ENCODE results near the gene NAPSA. TPM values are rescaled to one million over a fixed set of nuclear protein-coding genes. Genes with fewer than 3 reads are reported as not detected.

The NAPSA gene
- total and polyA plus RNA-seq, 2 of the 8 experiments (the other 6 are each of a cell fraction or from before 2014, with no cell fraction given) = 0.71 to 0.73 TPM

DNA sequence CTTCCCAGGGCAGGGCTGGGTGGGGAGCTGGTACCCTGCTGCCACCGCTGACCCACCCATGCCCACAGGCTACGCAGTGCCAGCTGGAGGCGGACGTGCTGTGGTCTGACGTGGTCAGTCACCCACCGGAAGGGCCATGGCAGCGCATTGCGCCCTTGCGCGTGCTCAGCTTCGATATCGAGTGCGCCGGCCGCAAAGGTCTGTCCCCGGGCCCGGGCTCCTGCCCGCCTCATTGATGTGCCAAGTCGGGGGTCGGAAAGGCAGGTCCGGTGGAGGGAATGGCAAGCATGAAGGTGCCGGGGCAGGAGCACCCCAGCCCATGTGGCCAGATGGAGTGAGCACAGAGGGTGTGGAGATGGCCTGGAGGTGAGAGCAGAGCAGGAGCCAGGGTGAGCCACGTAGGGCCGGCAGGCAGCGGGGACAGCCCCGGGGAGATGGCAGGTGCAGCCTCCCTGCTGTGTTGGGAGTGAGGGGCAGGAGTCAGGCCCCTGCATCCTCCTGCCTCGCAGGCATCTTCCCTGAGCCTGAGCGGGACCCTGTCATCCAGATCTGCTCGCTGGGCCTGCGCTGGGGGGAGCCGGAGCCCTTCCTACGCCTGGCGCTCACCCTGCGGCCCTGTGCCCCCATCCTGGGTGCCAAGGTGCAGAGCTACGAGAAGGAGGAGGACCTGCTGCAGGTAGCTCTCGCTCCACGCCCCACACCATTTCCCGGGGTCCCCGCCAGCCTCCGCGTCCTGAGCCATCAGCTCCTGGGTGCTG lies 37.3 kb upstream of the NAPSA start (continued):
- TF ChIP-seq, protein P1, sequence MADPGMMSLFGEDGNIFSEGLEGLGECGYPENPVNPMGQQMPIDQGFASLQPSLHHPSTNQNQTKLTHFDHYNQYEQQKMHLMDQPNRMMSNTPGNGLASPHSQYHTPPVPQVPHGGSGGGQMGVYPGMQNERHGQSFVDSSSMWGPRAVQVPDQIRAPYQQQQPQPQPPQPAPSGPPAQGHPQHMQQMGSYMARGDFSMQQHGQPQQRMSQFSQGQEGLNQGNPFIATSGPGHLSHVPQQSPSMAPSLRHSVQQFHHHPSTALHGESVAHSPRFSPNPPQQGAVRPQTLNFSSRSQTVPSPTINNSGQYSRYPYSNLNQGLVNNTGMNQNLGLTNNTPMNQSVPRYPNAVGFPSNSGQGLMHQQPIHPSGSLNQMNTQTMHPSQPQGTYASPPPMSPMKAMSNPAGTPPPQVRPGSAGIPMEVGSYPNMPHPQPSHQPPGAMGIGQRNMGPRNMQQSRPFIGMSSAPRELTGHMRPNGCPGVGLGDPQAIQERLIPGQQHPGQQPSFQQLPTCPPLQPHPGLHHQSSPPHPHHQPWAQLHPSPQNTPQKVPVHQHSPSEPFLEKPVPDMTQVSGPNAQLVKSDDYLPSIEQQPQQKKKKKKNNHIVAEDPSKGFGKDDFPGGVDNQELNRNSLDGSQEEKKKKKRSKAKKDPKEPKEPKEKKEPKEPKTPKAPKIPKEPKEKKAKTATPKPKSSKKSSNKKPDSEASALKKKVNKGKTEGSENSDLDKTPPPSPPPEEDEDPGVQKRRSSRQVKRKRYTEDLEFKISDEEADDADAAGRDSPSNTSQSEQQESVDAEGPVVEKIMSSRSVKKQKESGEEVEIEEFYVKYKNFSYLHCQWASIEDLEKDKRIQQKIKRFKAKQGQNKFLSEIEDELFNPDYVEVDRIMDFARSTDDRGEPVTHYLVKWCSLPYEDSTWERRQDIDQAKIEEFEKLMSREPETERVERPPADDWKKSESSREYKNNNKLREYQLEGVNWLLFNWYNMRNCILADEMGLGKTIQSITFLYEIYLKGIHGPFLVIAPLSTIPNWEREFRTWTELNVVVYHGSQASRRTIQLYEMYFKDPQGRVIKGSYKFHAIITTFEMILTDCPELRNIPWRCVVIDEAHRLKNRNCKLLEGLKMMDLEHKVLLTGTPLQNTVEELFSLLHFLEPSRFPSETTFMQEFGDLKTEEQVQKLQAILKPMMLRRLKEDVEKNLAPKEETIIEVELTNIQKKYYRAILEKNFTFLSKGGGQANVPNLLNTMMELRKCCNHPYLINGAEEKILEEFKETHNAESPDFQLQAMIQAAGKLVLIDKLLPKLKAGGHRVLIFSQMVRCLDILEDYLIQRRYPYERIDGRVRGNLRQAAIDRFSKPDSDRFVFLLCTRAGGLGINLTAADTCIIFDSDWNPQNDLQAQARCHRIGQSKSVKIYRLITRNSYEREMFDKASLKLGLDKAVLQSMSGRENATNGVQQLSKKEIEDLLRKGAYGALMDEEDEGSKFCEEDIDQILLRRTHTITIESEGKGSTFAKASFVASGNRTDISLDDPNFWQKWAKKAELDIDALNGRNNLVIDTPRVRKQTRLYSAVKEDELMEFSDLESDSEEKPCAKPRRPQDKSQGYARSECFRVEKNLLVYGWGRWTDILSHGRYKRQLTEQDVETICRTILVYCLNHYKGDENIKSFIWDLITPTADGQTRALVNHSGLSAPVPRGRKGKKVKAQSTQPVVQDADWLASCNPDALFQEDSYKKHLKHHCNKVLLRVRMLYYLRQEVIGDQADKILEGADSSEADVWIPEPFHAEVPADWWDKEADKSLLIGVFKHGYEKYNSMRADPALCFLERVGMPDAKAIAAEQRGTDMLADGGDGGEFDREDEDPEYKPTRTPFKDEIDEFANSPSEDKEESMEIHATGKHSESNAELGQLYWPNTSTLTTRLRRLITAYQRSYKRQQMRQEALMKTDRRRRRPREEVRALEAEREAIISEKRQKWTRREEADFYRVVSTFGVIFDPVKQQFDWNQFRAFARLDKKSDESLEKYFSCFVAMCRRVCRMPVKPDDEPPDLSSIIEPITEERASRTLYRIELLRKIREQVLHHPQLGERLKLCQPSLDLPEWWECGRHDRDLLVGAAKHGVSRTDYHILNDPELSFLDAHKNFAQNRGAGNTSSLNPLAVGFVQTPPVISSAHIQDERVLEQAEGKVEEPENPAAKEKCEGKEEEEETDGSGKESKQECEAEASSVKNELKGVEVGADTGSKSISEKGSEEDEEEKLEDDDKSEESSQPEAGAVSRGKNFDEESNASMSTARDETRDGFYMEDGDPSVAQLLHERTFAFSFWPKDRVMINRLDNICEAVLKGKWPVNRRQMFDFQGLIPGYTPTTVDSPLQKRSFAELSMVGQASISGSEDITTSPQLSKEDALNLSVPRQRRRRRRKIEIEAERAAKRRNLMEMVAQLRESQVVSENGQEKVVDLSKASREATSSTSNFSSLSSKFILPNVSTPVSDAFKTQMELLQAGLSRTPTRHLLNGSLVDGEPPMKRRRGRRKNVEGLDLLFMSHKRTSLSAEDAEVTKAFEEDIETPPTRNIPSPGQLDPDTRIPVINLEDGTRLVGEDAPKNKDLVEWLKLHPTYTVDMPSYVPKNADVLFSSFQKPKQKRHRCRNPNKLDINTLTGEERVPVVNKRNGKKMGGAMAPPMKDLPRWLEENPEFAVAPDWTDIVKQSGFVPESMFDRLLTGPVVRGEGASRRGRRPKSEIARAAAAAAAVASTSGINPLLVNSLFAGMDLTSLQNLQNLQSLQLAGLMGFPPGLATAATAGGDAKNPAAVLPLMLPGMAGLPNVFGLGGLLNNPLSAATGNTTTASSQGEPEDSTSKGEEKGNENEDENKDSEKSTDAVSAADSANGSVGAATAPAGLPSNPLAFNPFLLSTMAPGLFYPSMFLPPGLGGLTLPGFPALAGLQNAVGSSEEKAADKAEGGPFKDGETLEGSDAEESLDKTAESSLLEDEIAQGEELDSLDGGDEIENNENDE (IDR thresholded peaks at IDR 0.05; ENCODE audit: insufficient replicate concordance, low read length) = no peak
- TF ChIP-seq KDM1A (IDR thresholded peaks at IDR 0.05; ENCODE audit: borderline replicate concordance, low read length) = no peak
- no peak for TF ChIP-seq CTCF (IDR thresholded peaks at IDR 0.05; ENCODE audit: control extremely low read depth in 1 of 3, insufficient read depth in 1 of 3, low read depth in 1 of 3, low read length in 3 of 3)
- no peak for TF ChIP-seq TBP (IDR thresholded peaks at IDR 0.05; ENCODE audit: low read depth, low read length)
- TF ChIP-seq PHF8 (conservative IDR thresholded peaks at IDR 0.05; ENCODE audit: low read depth, low read length) = no peak
- TF ChIP-seq TEAD4 (IDR thresholded peaks at IDR 0.05; ENCODE audit: low read depth, low read length) = no peak

Data from H1 (cell line).